Measurements from ENCODE around the gene CARHSP1.

DNA sequence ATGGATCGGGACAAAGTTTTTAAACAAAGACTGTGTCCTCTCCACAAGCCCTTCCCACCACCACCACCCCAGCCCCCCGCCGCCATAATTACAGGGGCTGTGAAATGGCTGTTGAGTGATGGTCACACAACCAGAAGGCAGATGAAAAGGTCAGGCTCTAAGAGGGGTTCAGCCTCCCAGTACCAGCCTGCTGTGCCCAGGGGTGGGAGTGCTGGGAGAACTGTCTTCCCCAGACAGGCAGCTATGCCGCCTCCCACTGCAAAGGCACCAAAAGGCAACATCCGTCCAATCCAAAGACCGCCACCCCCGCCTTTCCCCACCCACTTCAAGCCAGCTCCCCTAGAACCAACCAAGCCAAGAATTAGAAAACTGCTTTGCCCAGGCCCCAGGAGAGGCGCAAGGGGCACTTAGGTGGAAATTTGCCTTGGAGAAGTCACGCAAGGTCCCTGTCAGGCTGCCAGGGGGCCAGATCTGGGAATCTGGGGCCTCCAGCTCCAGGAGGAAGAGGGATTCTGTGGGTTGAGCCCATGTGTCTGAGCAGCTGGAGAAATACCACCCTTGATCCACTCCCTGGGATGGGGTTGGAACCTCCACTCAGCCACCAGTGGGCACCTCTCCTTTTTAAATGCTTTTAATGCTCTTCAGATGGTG, 14.4 kb downstream of the CARHSP1 start:
- no peak; the same call in 1 of the 2 replicates for TF ChIP-seq POLR2A (IDR thresholded peaks at IDR 0.05; ENCODE audit: low read depth, low read length)
- no peak for TF ChIP-seq POLR2AphosphoS5 (IDR thresholded peaks at IDR 0.05; ENCODE audit: low read depth, low read length)
- TF ChIP-seq TAF1 (IDR thresholded peaks at IDR 0.05; ENCODE audit: borderline replicate concordance, low read depth, low read length), result no peak

Measured in GM12892 (cell line).